ENCODE data around the gene CCDC149. TPM values are rescaled to one million over a fixed set of nuclear protein-coding genes. Genes with fewer than 3 reads are reported as not detected.

CCDC149 gene
- total and polyA plus RNA-seq, 5 donors from 2014 or later, result not detected

- Histone ChIP-seq H3K36me3 (ENCODE audit: control insufficient read depth, insufficient read depth, low read length) (no peaks in the 10 kb centered on the region), H3K27ac (ENCODE audit: insufficient read depth, low read length, poor library complexity, severe bottlenecking) (no peak overlapping the region), H3K4me3 (ENCODE audit: low read depth, low read length) (no peak overlapping the region), H3K27me3 (ENCODE audit: control insufficient read depth, insufficient read depth, low read length) (peaks cover 5% of the 10 kb centered on the region), H3K9me3 (ENCODE audit: control insufficient read depth in 2 of 2, low read length in 2 of 2) (no peaks in the 10 kb centered on the region), H3K4me1 (ENCODE audit: control insufficient read depth, insufficient read depth, low read length, poor library complexity, severe bottlenecking) (no peaks in the 10 kb centered on the region)
- no peaks in the 10 kb centered on the region for H3K4me1 Mint-ChIP-seq
- H3K36me3 Mint-ChIP-seq, result no peaks in the 10 kb centered on the region
- no peak overlapping the region for H3K27ac Mint-ChIP-seq
- ATAC-seq (ENCODE audit: low read depth in 2 of 2) (no peak), DNase-seq (no peak)
- H3K9me3 Mint-ChIP-seq, result peaks cover 0 to 7% (median 0%) of the 10 kb centered on the region in 7 donors
- H3K4me3 Mint-ChIP-seq, result no peak overlapping the region
- peaks cover 45% of the 10 kb centered on the region for H3K27me3 Mint-ChIP-seq
These were observed 113.7 kb downstream of the CCDC149 start for GRCh38 chr4:24799196-24799543.

GRCh38 chr4:24798036-24798610 lies 114.7 kb downstream of the CCDC149 start:
- Histone ChIP-seq H3K4me1 (ENCODE audit: control insufficient read depth, insufficient read depth, low read length, poor library complexity, severe bottlenecking) (no peaks in the 10 kb centered on the region), H3K36me3 (ENCODE audit: control insufficient read depth, insufficient read depth, low read length) (no peaks in the 10 kb centered on the region), H3K4me3 (ENCODE audit: low read depth, low read length) (no peak overlapping the region), H3K27ac (ENCODE audit: insufficient read depth, low read length, poor library complexity, severe bottlenecking) (no peak overlapping the region), H3K9me3 (ENCODE audit: control insufficient read depth in 2 of 2, low read length in 2 of 2) (no peaks in the 10 kb centered on the region), H3K27me3 (ENCODE audit: control insufficient read depth, insufficient read depth, low read length) (peaks cover 5% of the 10 kb centered on the region)
- DNase-seq (no peak), ATAC-seq (ENCODE audit: low read depth in 2 of 2) (no peak)
- Mint-ChIP-seq H3K27me3 (peaks cover 45% of the 10 kb centered on the region), H3K9me3 (peaks cover 0 to 9% (median 0%) of the 10 kb centered on the region in 7 donors), H3K36me3 (no peaks in the 10 kb centered on the region), H3K27ac (no peak overlapping the region), H3K4me1 (no peaks in the 10 kb centered on the region), H3K4me3 (no peak overlapping the region)

GRCh38 chr4:24796620-24797019 lies 116.2 kb downstream of the CCDC149 start:
- Histone ChIP-seq H3K4me3 (ENCODE audit: low read depth, low read length) (no peak overlapping the region), H3K4me1 (ENCODE audit: control insufficient read depth, insufficient read depth, low read length, poor library complexity, severe bottlenecking) (no peaks in the 10 kb centered on the region), H3K27ac (ENCODE audit: insufficient read depth, low read length, poor library complexity, severe bottlenecking) (no peak overlapping the region), H3K36me3 (ENCODE audit: control insufficient read depth, insufficient read depth, low read length) (no peaks in the 10 kb centered on the region), H3K27me3 (ENCODE audit: control insufficient read depth, insufficient read depth, low read length) (peaks cover 5% of the 10 kb centered on the region), H3K9me3 (ENCODE audit: control insufficient read depth in 2 of 2, low read length in 2 of 2) (no peaks in the 10 kb centered on the region)
- DNase-seq (no peak), ATAC-seq (ENCODE audit: low read depth in 2 of 2) (no peak)
- H3K4me1 Mint-ChIP-seq, result no peaks in the 10 kb centered on the region
- peaks cover 34% of the 10 kb centered on the region for H3K27me3 Mint-ChIP-seq
- H3K36me3 Mint-ChIP-seq, result no peaks in the 10 kb centered on the region
- no peak overlapping the region for H3K27ac Mint-ChIP-seq
- no peak overlapping the region for H3K4me3 Mint-ChIP-seq
- H3K9me3 Mint-ChIP-seq, result peaks cover 0 to 14% (median 0%) of the 10 kb centered on the region in 7 donors

GRCh38 chr4:24795666-24796381 lies 117.0 kb downstream of the CCDC149 start:
- Histone ChIP-seq H3K4me3 (ENCODE audit: low read depth, low read length) (no peak overlapping the region), H3K36me3 (ENCODE audit: control insufficient read depth, insufficient read depth, low read length) (no peaks in the 10 kb centered on the region), H3K27ac (ENCODE audit: insufficient read depth, low read length, poor library complexity, severe bottlenecking) (no peak overlapping the region), H3K27me3 (ENCODE audit: control insufficient read depth, insufficient read depth, low read length) (no peaks in the 10 kb centered on the region), H3K4me1 (ENCODE audit: control insufficient read depth, insufficient read depth, low read length, poor library complexity, severe bottlenecking) (no peaks in the 10 kb centered on the region), H3K9me3 (ENCODE audit: control insufficient read depth in 2 of 2, low read length in 2 of 2) (no peaks in the 10 kb centered on the region)
- Mint-ChIP-seq H3K27ac (no peak overlapping the region), H3K9me3 (peaks cover 0 to 14% (median 0%) of the 10 kb centered on the region in 7 donors), H3K27me3 (peaks cover 29% of the 10 kb centered on the region), H3K4me1 (no peaks in the 10 kb centered on the region), H3K36me3 (no peaks in the 10 kb centered on the region), H3K4me3 (no peak overlapping the region)
- ATAC-seq (ENCODE audit: low read depth in 2 of 2) (no peak), DNase-seq (no peak)

GRCh38 chr4:24794916-24795665 lies 117.8 kb downstream of the CCDC149 start, which contains the start of gene SOD3:
TSS of gene SOD3 (plus strand) at chr4:24795573. CDS start at chr4:24799522, 3,949 bp downstream.
- no peak within 1 kb of the TSS for H3K27ac Mint-ChIP-seq
- Histone ChIP-seq H3K36me3 (ENCODE audit: control insufficient read depth, insufficient read depth, low read length) (no peaks in the 10 kb centered on the region), H3K4me1 (ENCODE audit: control insufficient read depth, insufficient read depth, low read length, poor library complexity, severe bottlenecking) (no peaks in the 10 kb centered on the region), H3K9me3 (ENCODE audit: control insufficient read depth in 2 of 2, low read length in 2 of 2) (no peaks in the 10 kb centered on the region), H3K27ac (ENCODE audit: insufficient read depth, low read length, poor library complexity, severe bottlenecking) (no peak within 1 kb of the TSS), H3K4me3 (ENCODE audit: low read depth, low read length) (no peak within 1 kb of the TSS), H3K27me3 (ENCODE audit: control insufficient read depth, insufficient read depth, low read length) (no peaks in the 10 kb centered on the region)
- no peaks in the 10 kb centered on the region for H3K36me3 Mint-ChIP-seq
- no peak within 1 kb of the TSS for H3K4me3 Mint-ChIP-seq
- H3K4me1 Mint-ChIP-seq, result no peaks in the 10 kb centered on the region
- H3K9me3 Mint-ChIP-seq, result peaks cover 0 to 14% (median 0%) of the 10 kb centered on the region in 7 donors
- no peak for ATAC-seq (ENCODE audit: low read depth in 2 of 2)
- H3K27me3 Mint-ChIP-seq, result peaks cover 25% of the 10 kb centered on the region
- DNase-seq, result no peak

GRCh38 chr4:24794480-24794879 lies 118.4 kb downstream of the CCDC149 start:
- Mint-ChIP-seq H3K36me3 (no peaks in the 10 kb centered on the region), H3K4me3 (no peak overlapping the region), H3K9me3 (peaks cover 0 to 14% (median 0%) of the 10 kb centered on the region in 7 donors), H3K27ac (no peak overlapping the region), H3K4me1 (no peaks in the 10 kb centered on the region), H3K27me3 (peaks cover 25% of the 10 kb centered on the region)
- Histone ChIP-seq H3K4me3 (ENCODE audit: low read depth, low read length) (no peak overlapping the region), H3K9me3 (ENCODE audit: control insufficient read depth in 2 of 2, low read length in 2 of 2) (no peaks in the 10 kb centered on the region), H3K4me1 (ENCODE audit: control insufficient read depth, insufficient read depth, low read length, poor library complexity, severe bottlenecking) (no peaks in the 10 kb centered on the region), H3K27ac (ENCODE audit: insufficient read depth, low read length, poor library complexity, severe bottlenecking) (no peak overlapping the region), H3K36me3 (ENCODE audit: control insufficient read depth, insufficient read depth, low read length) (no peaks in the 10 kb centered on the region), H3K27me3 (ENCODE audit: control insufficient read depth, insufficient read depth, low read length) (no peaks in the 10 kb centered on the region)
- ATAC-seq (ENCODE audit: low read depth in 2 of 2), result no peak
- no peak for DNase-seq

- Histone ChIP-seq H3K36me3 (ENCODE audit: control insufficient read depth, insufficient read depth, low read length) (no peaks in the 10 kb centered on the region), H3K27ac (ENCODE audit: insufficient read depth, low read length, poor library complexity, severe bottlenecking) (no peak overlapping the region), H3K27me3 (ENCODE audit: control insufficient read depth, insufficient read depth, low read length) (no peaks in the 10 kb centered on the region), H3K4me1 (ENCODE audit: control insufficient read depth, insufficient read depth, low read length, poor library complexity, severe bottlenecking) (no peaks in the 10 kb centered on the region), H3K4me3 (ENCODE audit: low read depth, low read length) (no peak overlapping the region), H3K9me3 (ENCODE audit: control insufficient read depth in 2 of 2, low read length in 2 of 2) (no peaks in the 10 kb centered on the region)
- no peak overlapping the region for H3K4me3 Mint-ChIP-seq
- no peak overlapping the region for H3K27ac Mint-ChIP-seq
- ATAC-seq (ENCODE audit: low read depth in 2 of 2) (no peak), DNase-seq (no peak)
- H3K4me1 Mint-ChIP-seq, result no peaks in the 10 kb centered on the region
- H3K27me3 Mint-ChIP-seq, result peaks cover 23% of the 10 kb centered on the region
- no peaks in the 10 kb centered on the region for H3K36me3 Mint-ChIP-seq
- peaks cover 0 to 12% (median 1%) of the 10 kb centered on the region in 7 donors for H3K9me3 Mint-ChIP-seq
These were observed 118.8 kb downstream of the CCDC149 start for GRCh38 chr4:24794051-24794450.
